ENCODE results near the gene SAMD4A.

SAMD4A gene

GRCh38 chr14:54685286-54685845 is 118.4 kb downstream of the SAMD4A start:
- no peak overlapping the region for H3K27ac ChIP-seq
- no peaks in the 10 kb centered on the region for H3K9me3 ChIP-seq (ENCODE audit: low read depth, low read length)
- DNase-seq (ENCODE audit: low read depth, low spot score): no peak
- TF ChIP-seq EZH2 (IDR thresholded peaks at IDR 0.05) (no peak), FOXP2 (optimal IDR thresholded peaks at IDR 0.05; ENCODE audit: control extremely low read depth, extremely low read length, insufficient read depth) (no peak), POLR2AphosphoS5 (IDR thresholded peaks at IDR 0.05; ENCODE audit: borderline replicate concordance, low read depth, low read length) (no peak)
- H3K4me3 ChIP-seq: no peak overlapping the region
- no peaks in the 10 kb centered on the region for H3K36me3 ChIP-seq (ENCODE audit: insufficient read depth, low read length)
- no peak overlapping the region for H3K9ac ChIP-seq (ENCODE audit: insufficient read length)

GRCh38 chr14:54686219-54686870 is 119.4 kb downstream of the SAMD4A start:
- Histone ChIP-seq H3K27ac (no peak overlapping the region), H3K9me3 (ENCODE audit: low read depth, low read length) (no peaks in the 10 kb centered on the region), H3K36me3 (ENCODE audit: insufficient read depth, low read length) (no peaks in the 10 kb centered on the region), H3K4me3 (no peak overlapping the region), H3K9ac (ENCODE audit: insufficient read length) (no peak overlapping the region)
- DNase-seq (ENCODE audit: low read depth, low spot score): no peak
- TF ChIP-seq FOXP2 (optimal IDR thresholded peaks at IDR 0.05; ENCODE audit: control extremely low read depth, extremely low read length, insufficient read depth): no peak
- TF ChIP-seq EZH2 (IDR thresholded peaks at IDR 0.05): no peak
- no peak for TF ChIP-seq POLR2AphosphoS5 (IDR thresholded peaks at IDR 0.05; ENCODE audit: borderline replicate concordance, low read depth, low read length)

- DNase-seq (ENCODE audit: low read depth, low spot score): no peak
- no peak overlapping the region for H3K4me3 ChIP-seq
- no peaks in the 10 kb centered on the region for H3K36me3 ChIP-seq (ENCODE audit: insufficient read depth, low read length)
- TF ChIP-seq FOXP2 (optimal IDR thresholded peaks at IDR 0.05; ENCODE audit: control extremely low read depth, extremely low read length, insufficient read depth) (no peak), EZH2 (IDR thresholded peaks at IDR 0.05) (no peak), POLR2AphosphoS5 (IDR thresholded peaks at IDR 0.05; ENCODE audit: borderline replicate concordance, low read depth, low read length) (no peak)
- H3K9me3 ChIP-seq (ENCODE audit: low read depth, low read length): no peaks in the 10 kb centered on the region
- no peak overlapping the region for H3K27ac ChIP-seq
- H3K9ac ChIP-seq (ENCODE audit: insufficient read length): no peak overlapping the region
These were observed 120.2 kb downstream of the SAMD4A start for GRCh38 chr14:54686871-54687749.

- Histone ChIP-seq H3K27ac (no peak overlapping the region), H3K9ac (ENCODE audit: insufficient read length) (no peak overlapping the region), H3K9me3 (ENCODE audit: low read depth, low read length) (no peaks in the 10 kb centered on the region), H3K4me3 (no peak overlapping the region), H3K36me3 (ENCODE audit: insufficient read depth, low read length) (no peaks in the 10 kb centered on the region)
- TF ChIP-seq POLR2AphosphoS5 (IDR thresholded peaks at IDR 0.05; ENCODE audit: borderline replicate concordance, low read depth, low read length) (no peak), EZH2 (IDR thresholded peaks at IDR 0.05) (no peak), FOXP2 (optimal IDR thresholded peaks at IDR 0.05; ENCODE audit: control extremely low read depth, extremely low read length, insufficient read depth) (no peak)
- no peak for DNase-seq (ENCODE audit: low read depth, low spot score)
These were observed 120.8 kb downstream of the SAMD4A start for GRCh38 chr14:54687750-54688119.

GRCh38 chr14:54688229-54688628 is 121.3 kb downstream of the SAMD4A start:
- H3K4me3 ChIP-seq: no peak overlapping the region
- H3K27ac ChIP-seq: no peak overlapping the region
- no peaks in the 10 kb centered on the region for H3K36me3 ChIP-seq (ENCODE audit: insufficient read depth, low read length)
- no peak for DNase-seq (ENCODE audit: low read depth, low spot score)
- no peaks in the 10 kb centered on the region for H3K9me3 ChIP-seq (ENCODE audit: low read depth, low read length)
- no peak overlapping the region for H3K9ac ChIP-seq (ENCODE audit: insufficient read length)
- TF ChIP-seq FOXP2 (optimal IDR thresholded peaks at IDR 0.05; ENCODE audit: control extremely low read depth, extremely low read length, insufficient read depth) (no peak), POLR2AphosphoS5 (IDR thresholded peaks at IDR 0.05; ENCODE audit: borderline replicate concordance, low read depth, low read length) (no peak), EZH2 (IDR thresholded peaks at IDR 0.05) (no peak)

GRCh38 chr14:54689928-54690327 is 123.0 kb downstream of the SAMD4A start:
- no peak for DNase-seq (ENCODE audit: low read depth, low spot score)
- no peak overlapping the region for H3K4me3 ChIP-seq
- H3K9me3 ChIP-seq (ENCODE audit: low read depth, low read length): no peaks in the 10 kb centered on the region
- no peak overlapping the region for H3K27ac ChIP-seq
- no peaks in the 10 kb centered on the region for H3K36me3 ChIP-seq (ENCODE audit: insufficient read depth, low read length)
- TF ChIP-seq FOXP2 (optimal IDR thresholded peaks at IDR 0.05; ENCODE audit: control extremely low read depth, extremely low read length, insufficient read depth): no peak
- no peak for TF ChIP-seq EZH2 (IDR thresholded peaks at IDR 0.05)
- no peak for TF ChIP-seq POLR2AphosphoS5 (IDR thresholded peaks at IDR 0.05; ENCODE audit: borderline replicate concordance, low read depth, low read length)
- H3K9ac ChIP-seq (ENCODE audit: insufficient read length): no peak overlapping the region

- DNase-seq (ENCODE audit: low read depth, low spot score): no peak
- no peaks in the 10 kb centered on the region for H3K9me3 ChIP-seq (ENCODE audit: low read depth, low read length)
- no peaks in the 10 kb centered on the region for H3K36me3 ChIP-seq (ENCODE audit: insufficient read depth, low read length)
- no peak overlapping the region for H3K4me3 ChIP-seq
- no peak overlapping the region for H3K27ac ChIP-seq
- TF ChIP-seq EZH2 (IDR thresholded peaks at IDR 0.05) (no peak), POLR2AphosphoS5 (IDR thresholded peaks at IDR 0.05; ENCODE audit: borderline replicate concordance, low read depth, low read length) (no peak), FOXP2 (optimal IDR thresholded peaks at IDR 0.05; ENCODE audit: control extremely low read depth, extremely low read length, insufficient read depth) (no peak)
- H3K9ac ChIP-seq (ENCODE audit: insufficient read length): no peak overlapping the region
These were observed 124.0 kb downstream of the SAMD4A start for GRCh38 chr14:54690887-54691286.

- no peak overlapping the region for H3K27ac ChIP-seq
- no peak overlapping the region for H3K9ac ChIP-seq (ENCODE audit: insufficient read length)
- H3K4me3 ChIP-seq: no peak overlapping the region
- no peak for DNase-seq (ENCODE audit: low read depth, low spot score)
- no peaks in the 10 kb centered on the region for H3K36me3 ChIP-seq (ENCODE audit: insufficient read depth, low read length)
- no peaks in the 10 kb centered on the region for H3K9me3 ChIP-seq (ENCODE audit: low read depth, low read length)
- no peak for TF ChIP-seq POLR2AphosphoS5 (IDR thresholded peaks at IDR 0.05; ENCODE audit: borderline replicate concordance, low read depth, low read length)
- no peak for TF ChIP-seq FOXP2 (optimal IDR thresholded peaks at IDR 0.05; ENCODE audit: control extremely low read depth, extremely low read length, insufficient read depth)
- no peak for TF ChIP-seq EZH2 (IDR thresholded peaks at IDR 0.05)
These were observed 124.8 kb downstream of the SAMD4A start for GRCh38 chr14:54691525-54692283.
